Measurements from ENCODE around the gene STAT5A.

DNA sequence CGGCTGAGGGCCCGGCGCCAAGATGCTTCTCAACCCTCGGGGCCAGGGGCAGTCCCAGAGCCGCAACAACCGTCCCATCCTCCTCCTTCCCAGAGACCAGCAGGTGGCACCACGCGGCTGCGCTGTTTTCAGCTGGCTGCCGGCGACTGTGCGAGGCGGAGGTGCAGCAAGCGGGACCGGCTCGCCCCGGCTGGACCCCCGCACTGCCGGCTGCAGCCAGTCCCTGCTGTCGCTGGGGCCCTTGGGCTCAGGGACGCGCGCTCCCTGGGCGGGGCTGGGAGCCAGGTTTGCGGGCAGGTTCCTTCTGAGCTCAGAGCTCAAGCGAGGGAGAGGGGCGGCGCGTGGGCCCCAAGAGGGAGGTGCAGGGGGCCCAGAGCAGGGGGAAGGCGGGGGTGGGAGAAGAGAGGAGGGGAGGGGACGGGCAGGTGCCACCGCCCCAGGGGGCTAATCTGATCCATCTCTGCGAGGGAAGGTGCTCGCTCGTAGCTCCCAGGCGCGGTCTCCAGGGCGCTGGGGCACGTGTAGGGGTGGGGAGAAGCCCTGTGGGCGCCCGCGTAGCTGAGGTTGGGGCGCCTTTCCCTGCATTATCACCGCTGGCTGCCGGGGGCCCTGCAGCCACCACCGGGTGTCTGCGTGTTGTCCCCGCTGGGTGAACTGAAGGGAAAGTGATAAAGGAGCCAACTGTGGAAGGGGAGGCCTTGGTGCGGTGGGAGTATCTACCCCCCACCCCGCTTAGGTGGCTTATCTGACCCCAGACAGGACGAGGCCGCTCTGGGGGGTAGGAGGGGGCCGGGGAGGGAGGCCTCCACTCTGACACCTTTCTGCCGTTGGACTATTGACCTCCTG, 24.2 kb downstream of the STAT5A start:
- TF ChIP-seq, protein P1, sequence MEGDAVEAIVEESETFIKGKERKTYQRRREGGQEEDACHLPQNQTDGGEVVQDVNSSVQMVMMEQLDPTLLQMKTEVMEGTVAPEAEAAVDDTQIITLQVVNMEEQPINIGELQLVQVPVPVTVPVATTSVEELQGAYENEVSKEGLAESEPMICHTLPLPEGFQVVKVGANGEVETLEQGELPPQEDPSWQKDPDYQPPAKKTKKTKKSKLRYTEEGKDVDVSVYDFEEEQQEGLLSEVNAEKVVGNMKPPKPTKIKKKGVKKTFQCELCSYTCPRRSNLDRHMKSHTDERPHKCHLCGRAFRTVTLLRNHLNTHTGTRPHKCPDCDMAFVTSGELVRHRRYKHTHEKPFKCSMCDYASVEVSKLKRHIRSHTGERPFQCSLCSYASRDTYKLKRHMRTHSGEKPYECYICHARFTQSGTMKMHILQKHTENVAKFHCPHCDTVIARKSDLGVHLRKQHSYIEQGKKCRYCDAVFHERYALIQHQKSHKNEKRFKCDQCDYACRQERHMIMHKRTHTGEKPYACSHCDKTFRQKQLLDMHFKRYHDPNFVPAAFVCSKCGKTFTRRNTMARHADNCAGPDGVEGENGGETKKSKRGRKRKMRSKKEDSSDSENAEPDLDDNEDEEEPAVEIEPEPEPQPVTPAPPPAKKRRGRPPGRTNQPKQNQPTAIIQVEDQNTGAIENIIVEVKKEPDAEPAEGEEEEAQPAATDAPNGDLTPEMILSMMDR (IDR thresholded peaks at IDR 0.05), result peak; percentile 61 to 82 (median 76)
- peak in 1 of 2 donors; percentile 27 for TF ChIP-seq POLR2A (IDR thresholded peaks at IDR 0.05)

All from uterus (tissue), 2 donors.